Endothelial cell of umbilical vein (primary cell): ENCODE data around the gene DPP10. TPM values are rescaled to one million over a fixed set of nuclear protein-coding genes. Genes with fewer than 3 reads are reported as not detected.

Experiments
- BruUV-seq: library from RNA; stranded (reverse); fragments of 400-500 nt; replicated peaks from 2 replicates; lab custom pipeline; 2021; lab: Mats Ljungman, UMichigan
- CTCF ChIA-PET: fragments of 300-600, 350-600 bp; sonication (Branson Sonifier 250); formaldehyde crosslinking; loops from one replicate; lab custom pipeline; 2021; ENCODE audit warnings: antibody characterized with exemption, inconsistent platforms; lab: Charles Lee
- POLR2A ChIA-PET: fragments of 300-600, 350-600 bp; sonication (Branson Sonifier 250); formaldehyde crosslinking; loops from one replicate; lab custom pipeline; 2021; ENCODE audit warnings: antibody characterized with exemption, inconsistent platforms; lab: Charles Lee
- DNase-seq: peaks from one replicate; pipeline ENCODE4 v3.0.0-alpha.2; 2011; ENCODE audit warnings: low read depth, low spot score
- FAIRE-seq: peaks from 2 replicates; lab custom pipeline; 2011; peaks lifted over from hg19 to GRCh38; lab: Jason Lieb, UNC
- H2AFZ ChIP-seq: 2 replicates; pipeline ENCODE4 v1.6.0; 2012; ENCODE audit warnings: low read depth, low read length, control low read depth, inconsistent platforms
- H3K27ac ChIP-seq: 2 replicates; pipeline ENCODE4 v1.5.1; 2011; ENCODE audit warnings: low read depth, mild to moderate bottlenecking, control low read depth, low read length, moderate library complexity; ENCODE audit not compliant: insufficient read depth
- H3K27me3 ChIP-seq, 2 experiments: 2 replicates each; pipeline versions ENCODE4 v1.6.0 to v1.6.1; 2011; ENCODE audit warnings: low read length in 2 of 2, mixed read lengths in 1 of 2; ENCODE audit not compliant: control insufficient read depth in 2 of 2, insufficient read depth in 2 of 2
- H3K36me3 ChIP-seq, 2 experiments: 2 replicates in 1 of 2; 3 replicates in 1 of 2; pipeline ENCODE4 v1.5.1; 2011; ENCODE audit warnings: low read length in 2 of 2, mild to moderate bottlenecking in 1 of 2, moderate library complexity in 1 of 2; ENCODE audit not compliant: control insufficient read depth in 2 of 2, insufficient read depth in 2 of 2; ENCODE audit errors: extremely low read depth in 1 of 2
- H3K4me1 ChIP-seq: 3 replicates; pipeline ENCODE4 v1.5.1; 2011; ENCODE audit warnings: mild to moderate bottlenecking, low read length; ENCODE audit not compliant: control insufficient read depth, insufficient read depth; ENCODE audit errors: extremely low read depth
- H3K4me2 ChIP-seq: 2 replicates; pipeline ENCODE4 v1.6.1; 2011; ENCODE audit warnings: low read length, control low read depth, mixed read lengths; ENCODE audit not compliant: insufficient read depth
- H3K4me3 ChIP-seq, 3 experiments: fragments of 200-600 bp in 1 of 3; sonication (generic), shearing (Covaris generic) in 1 of 3; replicated peaks in 1 of 3; 2 replicates each; pipeline ENCODE4 v1.5.1; 2011 to 2016; ENCODE audit warnings: control low read depth in 3 of 3, low read length in 3 of 3, mild to moderate bottlenecking in 2 of 3, inconsistent platforms in 1 of 3, low read depth in 1 of 3, moderate library complexity in 1 of 3; ENCODE audit not compliant: insufficient read depth in 1 of 3
- H3K79me2 ChIP-seq: 2 replicates; pipeline ENCODE4 v1.6.0; 2012; ENCODE audit warnings: low read length, inconsistent platforms; ENCODE audit not compliant: control insufficient read depth, insufficient read depth
- H3K9ac ChIP-seq: replicated peaks from 2 replicates; pipeline ENCODE3; 2011; ENCODE audit warnings: low read length, control low read depth; ENCODE audit not compliant: insufficient read depth; ENCODE audit errors: extremely low read depth
- H3K9me1 ChIP-seq: replicated peaks from 3 replicates; pipeline ENCODE4 v1.6.0; 2011; ENCODE audit warnings: mild to moderate bottlenecking, low read length; ENCODE audit not compliant: control insufficient read depth, insufficient read depth; ENCODE audit errors: extremely low read depth
- H3K9me3 ChIP-seq: replicated peaks from 2 replicates; pipeline ENCODE4 v1.5.1; 2012; ENCODE audit warnings: low read length, inconsistent platforms; ENCODE audit not compliant: control insufficient read depth, insufficient read depth
- H4K20me1 ChIP-seq: replicated peaks from 2 replicates; pipeline ENCODE3; 2011; ENCODE audit warnings: mild to moderate bottlenecking, low read length; ENCODE audit not compliant: control insufficient read depth, insufficient read depth; ENCODE audit errors: extremely low read depth
- CTCF ChIP-seq, 2 donors: IDR thresholded peaks; 1 replicate in 1 of 2; 2 replicates in 1 of 2; pipeline ENCODE4 v1.5.1; 2011; ENCODE audit warnings: low read length in 2 of 2, mild to moderate bottlenecking in 2 of 2, moderate library complexity in 2 of 2, control low read depth in 1 of 2, inconsistent platforms in 1 of 2, low read depth in 1 of 2; ENCODE audit not compliant: insufficient read depth in 1 of 2; ENCODE audit errors: extremely low read depth in 1 of 2
- EZH2 ChIP-seq: IDR thresholded peaks from 2 replicates; pipeline ENCODE4 v1.6.1; 2012; ENCODE audit warnings: borderline replicate concordance, low read depth, mild to moderate bottlenecking, moderate library complexity, low read length, inconsistent platforms; ENCODE audit not compliant: severe bottlenecking
- FOS ChIP-seq: IDR thresholded peaks from 2 replicates; pipeline ENCODE4 v1.6.1; 2011; ENCODE audit warnings: mild to moderate bottlenecking, low read length, moderate library complexity, borderline replicate concordance; ENCODE audit not compliant: insufficient read depth
- GATA2 ChIP-seq: IDR thresholded peaks from 2 replicates; pipeline ENCODE4 v1.7.0; 2011; ENCODE audit warnings: low read depth, mild to moderate bottlenecking, moderate library complexity, mixed read lengths, low read length; ENCODE audit not compliant: insufficient read length, insufficient read depth
- JUN ChIP-seq: IDR thresholded peaks from 2 replicates; pipeline ENCODE4 v1.6.1; 2011; ENCODE audit warnings: borderline replicate concordance, low read depth; ENCODE audit not compliant: insufficient read length, insufficient read depth
- MAX ChIP-seq: IDR thresholded peaks from 2 replicates; pipeline ENCODE4 v1.6.1; 2011; ENCODE audit not compliant: insufficient read depth, insufficient read length
- MYC ChIP-seq: IDR thresholded peaks from one replicate; pipeline ENCODE4 v1.6.1; 2011; ENCODE audit warnings: mild to moderate bottlenecking, low read depth, low read length
- POLR2A ChIP-seq: IDR thresholded peaks from 2 replicates; pipeline ENCODE4 v1.6.1; 2012; ENCODE audit warnings: low read depth, mild to moderate bottlenecking, control low read depth, low read length
- POLR2AphosphoS5 ChIP-seq: IDR thresholded peaks from 2 replicates; pipeline ENCODE4 v1.6.1; 2012; ENCODE audit warnings: low read depth, mild to moderate bottlenecking, control low read depth, low read length, moderate library complexity; ENCODE audit not compliant: insufficient read depth
- dilution Hi-C: fragments of 300-500 bp; cut with MboI; formaldehyde crosslinking; loops from one replicate; pipeline ENCODE4 v1.15.0; 2019; ENCODE audit warnings: low sequenced_read_pairs; ENCODE audit not compliant: extremely low pct_ligation_motif_present
- intact Hi-C: fragments of 100-400 bp; cut with micrococcal nuclease; formaldehyde crosslinking; loops from one replicate; pipeline ENCODE4 v1.10.0; 2022
- polyA plus RNA-seq, 4 experiments: library from polyadenylated mRNA; depleted of rRNA in 3 of 4; stranded (reverse) in 3 of 4; unstranded in 1 of 4; fragments of >200 nt; gene quantifications; 2 replicates each; pipeline versions ENCODE4 v1.2.1 to v1.2.3, GENCODE V29; 2011 to 2012; ENCODE audit warnings: missing spikeins in 1 of 4
- total RNA-seq: library from RNA; stranded (reverse); gene quantifications from 2 replicates; pipeline ENCODE4 v1.2.3, GENCODE V29; 2021

DPP10 gene
- total and polyA plus RNA-seq, 2 donors (not counting 3 experiments of a cell fraction or from before 2014, with no cell fraction given) = not detected

DNA sequence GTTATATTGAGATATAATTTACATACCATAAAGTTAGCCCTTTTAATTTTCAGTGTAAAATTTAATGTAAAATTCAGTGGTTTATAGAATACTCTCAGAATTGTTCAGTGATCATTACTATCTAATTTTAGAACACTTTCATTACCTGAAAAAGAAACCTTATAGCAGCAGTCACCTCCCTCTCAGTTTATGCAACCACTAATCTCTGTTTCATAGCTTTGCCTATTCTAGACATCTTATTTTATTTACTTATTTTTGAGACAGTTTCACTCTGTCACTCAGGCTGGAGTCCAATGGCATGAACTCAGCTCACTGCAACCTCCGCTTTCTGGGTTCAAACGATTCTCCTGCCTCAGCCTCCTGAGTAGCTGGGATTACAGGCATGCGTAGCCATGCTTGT lies 479.6 kb downstream of the DPP10 start:
- Histone ChIP-seq H3K27me3 (no peaks in the 10 kb centered on the region), H4K20me1 (no peaks in the 10 kb centered on the region), H3K79me2 (no peaks in the 10 kb centered on the region), H3K4me1 (no peaks in the 10 kb centered on the region), H3K36me3 (no peaks in the 10 kb centered on the region), H3K27ac (no peak overlapping the region), H3K9me1 (no peaks in the 10 kb centered on the region), H2AFZ (no peak overlapping the region), H3K4me2 (no peak overlapping the region), H3K4me3 (no peak overlapping the region), H3K9me3 (peaks cover 5% of the 10 kb centered on the region), H3K9ac (no peak overlapping the region)
- dilution Hi-C loops (no loop called here), intact Hi-C loops (no loop called here)
- DNase-seq (no peak), FAIRE-seq (no peak)
- TF ChIP-seq MYC (no peak), EZH2 (no peak), CTCF (IDR thresholded peaks at IDR 0.05; ENCODE audit: extremely low read depth in 1 of 2, insufficient read depth in 1 of 2, low read depth in 1 of 2, low read length in 2 of 2) (no peak), MAX (no peak), JUN (no peak), POLR2A (no peak), FOS (no peak), GATA2 (no peak), POLR2AphosphoS5 (no peak)
- BruUV-seq = no TSS peak
- ChIA-PET POLR2A (no interaction called here), CTCF (no interaction called here)
